Mesendoderm (in vitro differentiated cells): Measurements from ENCODE around the gene SYNJ2.

Source experiments
- DNase-seq: peaks from one replicate; pipeline ENCODE4 v3.0.0; 2013
- H2AK5ac ChIP-seq: 2 replicates; pipeline ENCODE4 v1.6.1; 2013; ENCODE audit warnings: low read length, inconsistent platforms
- H2BK120ac ChIP-seq: 2 replicates; pipeline ENCODE4 v1.6.1; 2013; ENCODE audit warnings: low read depth, mild to moderate bottlenecking, low read length, moderate library complexity, mixed read lengths
- H2BK15ac ChIP-seq: replicated peaks from 2 replicates; pipeline ENCODE4 v1.6.1; 2013; ENCODE audit warnings: low read depth, mild to moderate bottlenecking, moderate library complexity
- H2BK5ac ChIP-seq: 2 replicates; pipeline ENCODE4 v1.6.1; 2013; ENCODE audit warnings: low read length, inconsistent platforms
- H3K18ac ChIP-seq: 2 replicates; pipeline ENCODE4 v1.6.1; 2013; ENCODE audit warnings: mild to moderate bottlenecking, low read length, mixed read lengths
- H3K23ac ChIP-seq: one replicate; pipeline ENCODE4 v1.6.1; 2013; ENCODE audit warnings: low read length
- H3K27ac ChIP-seq: 2 replicates; pipeline ENCODE4 v1.5.1; 2013; ENCODE audit warnings: low read depth, mild to moderate bottlenecking, inconsistent platforms, low read length, moderate library complexity
- H3K27me3 ChIP-seq: 2 replicates; pipeline ENCODE4 v1.6.1; 2013; ENCODE audit warnings: low read length, control low read depth, mild to moderate bottlenecking, inconsistent platforms; ENCODE audit not compliant: insufficient read depth, poor library complexity
- H3K36me3 ChIP-seq: 2 replicates; pipeline ENCODE4 v1.6.1; 2013; ENCODE audit warnings: low read length, inconsistent platforms; ENCODE audit not compliant: control insufficient read depth, insufficient read depth
- H3K4ac ChIP-seq: one replicate; pipeline ENCODE4 v1.6.1; 2013; ENCODE audit warnings: low read depth, mild to moderate bottlenecking, low read length, moderate library complexity
- H3K4me1 ChIP-seq: 2 replicates; pipeline ENCODE4 v1.6.1; 2013; ENCODE audit warnings: low read depth, low read length, inconsistent platforms; ENCODE audit not compliant: control insufficient read depth
- H3K4me2 ChIP-seq: 2 replicates; pipeline ENCODE4 v1.6.1; 2013; ENCODE audit warnings: low read length
- H3K4me3 ChIP-seq: 2 replicates; pipeline ENCODE4 v1.5.1; 2013; ENCODE audit warnings: mild to moderate bottlenecking, low read length
- H3K56ac ChIP-seq: one replicate; pipeline ENCODE4 v1.6.1; 2013; ENCODE audit warnings: low read length
- H3K79me1 ChIP-seq: 2 replicates; pipeline ENCODE4 v1.6.1; 2013; ENCODE audit warnings: low read length, inconsistent platforms
- H3K79me2 ChIP-seq: 2 replicates; pipeline ENCODE4 v1.6.1; 2013; ENCODE audit warnings: mild to moderate bottlenecking, low read length; ENCODE audit not compliant: control insufficient read depth, insufficient read depth
- H3K9ac ChIP-seq: 2 replicates; pipeline ENCODE4 v1.6.1; 2013; ENCODE audit warnings: low read length, inconsistent platforms
- H4K5ac ChIP-seq: one replicate; pipeline ENCODE4 v1.6.1; 2013; ENCODE audit warnings: low read length
- H4K8ac ChIP-seq: one replicate; pipeline ENCODE4 v1.6.1; 2013; ENCODE audit warnings: low read depth, mild to moderate bottlenecking, control low read depth, low read length, moderate library complexity
- WGBS: extraction: QIAGEN DNeasy Blood & Tissue Kit; methylation state at CpG from one replicate; pipeline ENCODE4 v1.1.7; 2013; ENCODE audit warnings: low lambda C conversion rate, missing lambda C conversion rate; ENCODE audit not compliant: insufficient coverage; ENCODE audit errors: extremely low coverage; 5-methylcytosine and 5-hydroxymethylcytosine counted together

Gene SYNJ2

GRCh38 chr6:158000530-158001307 lies 19.1 kb downstream of the SYNJ2 start:
- no peak overlapping the region for H3K9ac ChIP-seq
- no peak overlapping the region for H4K8ac ChIP-seq
- H3K56ac ChIP-seq: no peak overlapping the region
- H3K4me1 ChIP-seq: peaks cover 7% of the 10 kb centered on the region
- H3K27ac ChIP-seq: no peak overlapping the region
- no peak overlapping the region for H3K4me2 ChIP-seq
- no peak overlapping the region for H3K18ac ChIP-seq
- H3K79me1 ChIP-seq: peaks cover 2% of the 10 kb centered on the region
- no peak overlapping the region for H3K4ac ChIP-seq
- no peak for DNase-seq
- no peak overlapping the region for H3K23ac ChIP-seq
- H2AK5ac ChIP-seq: no peak overlapping the region
- no peaks in the 10 kb centered on the region for H3K36me3 ChIP-seq
- no peak overlapping the region for H4K5ac ChIP-seq
- H2BK120ac ChIP-seq: no peak overlapping the region
- H2BK5ac ChIP-seq: no peak overlapping the region
- peaks cover 4% of the 10 kb centered on the region for H3K79me2 ChIP-seq
- no peak overlapping the region for H3K4me3 ChIP-seq
- WGBS: no CpG with 5 or more reads among the region's 17 CpGs
- H3K27me3 ChIP-seq: no peaks in the 10 kb centered on the region
- H2BK15ac ChIP-seq: no peak overlapping the region

GRCh38 chr6:158002249-158002950 lies 20.7 kb downstream of the SYNJ2 start:
- no peaks in the 10 kb centered on the region for H3K79me2 ChIP-seq
- no peaks in the 10 kb centered on the region for H3K36me3 ChIP-seq
- H3K23ac ChIP-seq: no peak overlapping the region
- H4K5ac ChIP-seq: no peak overlapping the region
- H3K9ac ChIP-seq: no peak overlapping the region
- H3K4ac ChIP-seq: no peak overlapping the region
- no peak overlapping the region for H3K4me2 ChIP-seq
- H2BK15ac ChIP-seq: no peak overlapping the region
- peaks cover 2% of the 10 kb centered on the region for H3K79me1 ChIP-seq
- no peak overlapping the region for H4K8ac ChIP-seq
- no peak overlapping the region for H3K18ac ChIP-seq
- no peak overlapping the region for H3K27ac ChIP-seq
- no peak overlapping the region for H2AK5ac ChIP-seq
- no peak overlapping the region for H2BK120ac ChIP-seq
- peaks cover 3% of the 10 kb centered on the region for H3K4me1 ChIP-seq
- H3K56ac ChIP-seq: no peak overlapping the region
- no peak overlapping the region for H2BK5ac ChIP-seq
- no CpG with 5 or more reads among the region's 6 CpGs for WGBS
- H3K4me3 ChIP-seq: no peak overlapping the region
- no peaks in the 10 kb centered on the region for H3K27me3 ChIP-seq
- DNase-seq: peak; percentile 72

- Histone ChIP-seq H3K4me3 (no peak overlapping the region), H3K9ac (no peak overlapping the region), H2BK5ac (no peak overlapping the region), H2AK5ac (peak overlapping the region; percentile 38), H4K8ac (no peak overlapping the region), H3K56ac (peak overlapping the region; percentile 28), H3K36me3 (no peaks in the 10 kb centered on the region), H2BK15ac (no peak overlapping the region), H3K4ac (no peak overlapping the region), H3K18ac (no peak overlapping the region), H3K79me1 (peaks cover 2% of the 10 kb centered on the region), H3K27ac (no peak overlapping the region), H2BK120ac (no peak overlapping the region), H3K27me3 (no peaks in the 10 kb centered on the region), H3K79me2 (no peaks in the 10 kb centered on the region), H3K23ac (no peak overlapping the region), H3K4me1 (peaks cover 3% of the 10 kb centered on the region), H4K5ac (no peak overlapping the region), H3K4me2 (no peak overlapping the region)
- WGBS: no CpG with 5 or more reads among the region's 15 CpGs
- DNase-seq: peak; percentile 75
These were observed 21.5 kb downstream of the SYNJ2 start for GRCh38 chr6:158002951-158003853.

GRCh38 chr6:158003910-158004700 lies 22.4 kb downstream of the SYNJ2 start:
- peak; percentile 65 for DNase-seq
- Histone ChIP-seq H3K56ac (peak overlapping the region; percentile 28), H3K36me3 (no peaks in the 10 kb centered on the region), H3K27ac (no peak overlapping the region), H3K9ac (no peak overlapping the region), H2BK120ac (no peak overlapping the region), H3K4ac (no peak overlapping the region), H2BK5ac (no peak overlapping the region), H2AK5ac (no peak overlapping the region), H3K18ac (no peak overlapping the region), H3K23ac (no peak overlapping the region), H3K79me1 (peaks cover 2% of the 10 kb centered on the region), H4K8ac (no peak overlapping the region), H2BK15ac (no peak overlapping the region), H3K4me1 (peaks cover 3% of the 10 kb centered on the region), H3K27me3 (no peaks in the 10 kb centered on the region), H3K79me2 (no peaks in the 10 kb centered on the region), H4K5ac (no peak overlapping the region), H3K4me2 (no peak overlapping the region), H3K4me3 (no peak overlapping the region)
- no CpG with 5 or more reads among the region's 10 CpGs for WGBS

GRCh38 chr6:158004701-158005095 lies 23.0 kb downstream of the SYNJ2 start:
- H3K27me3 ChIP-seq: no peaks in the 10 kb centered on the region
- no peak overlapping the region for H3K56ac ChIP-seq
- H4K8ac ChIP-seq: no peak overlapping the region
- no peak overlapping the region for H3K18ac ChIP-seq
- no peak overlapping the region for H2BK5ac ChIP-seq
- no peak overlapping the region for H2BK120ac ChIP-seq
- H3K79me1 ChIP-seq: peaks cover 2% of the 10 kb centered on the region
- no peaks in the 10 kb centered on the region for H3K79me2 ChIP-seq
- H4K5ac ChIP-seq: no peak overlapping the region
- H3K9ac ChIP-seq: no peak overlapping the region
- H2AK5ac ChIP-seq: no peak overlapping the region
- no peak overlapping the region for H3K23ac ChIP-seq
- no peak overlapping the region for H3K4ac ChIP-seq
- no CpG with 5 or more reads among the region's 14 CpGs for WGBS
- no peak for DNase-seq
- no peak overlapping the region for H3K4me3 ChIP-seq
- peaks cover 3% of the 10 kb centered on the region for H3K4me1 ChIP-seq
- H2BK15ac ChIP-seq: no peak overlapping the region
- no peak overlapping the region for H3K27ac ChIP-seq
- H3K4me2 ChIP-seq: no peak overlapping the region
- H3K36me3 ChIP-seq: no peaks in the 10 kb centered on the region
